WI38 (cell line): ENCODE data around the gene PFKL.

ENCODE experiments used
- H3K4me3 ChIP-seq: 2 replicates; pipeline ENCODE4 v1.5.1; 2011; ENCODE audit warnings: low read depth, mild to moderate bottlenecking, control low read depth, low read length
- TF ChIP-seq, protein P1 (sequence below): IDR thresholded peaks from 2 replicates; pipeline ENCODE4 v1.5.1; 2012; ENCODE audit warnings: low read depth, mild to moderate bottlenecking, control low read depth, low read length

The PFKL gene

GRCh38 chr21:44286716-44287632 is 12.9 kb upstream of the PFKL start:
- TF ChIP-seq, protein P1, sequence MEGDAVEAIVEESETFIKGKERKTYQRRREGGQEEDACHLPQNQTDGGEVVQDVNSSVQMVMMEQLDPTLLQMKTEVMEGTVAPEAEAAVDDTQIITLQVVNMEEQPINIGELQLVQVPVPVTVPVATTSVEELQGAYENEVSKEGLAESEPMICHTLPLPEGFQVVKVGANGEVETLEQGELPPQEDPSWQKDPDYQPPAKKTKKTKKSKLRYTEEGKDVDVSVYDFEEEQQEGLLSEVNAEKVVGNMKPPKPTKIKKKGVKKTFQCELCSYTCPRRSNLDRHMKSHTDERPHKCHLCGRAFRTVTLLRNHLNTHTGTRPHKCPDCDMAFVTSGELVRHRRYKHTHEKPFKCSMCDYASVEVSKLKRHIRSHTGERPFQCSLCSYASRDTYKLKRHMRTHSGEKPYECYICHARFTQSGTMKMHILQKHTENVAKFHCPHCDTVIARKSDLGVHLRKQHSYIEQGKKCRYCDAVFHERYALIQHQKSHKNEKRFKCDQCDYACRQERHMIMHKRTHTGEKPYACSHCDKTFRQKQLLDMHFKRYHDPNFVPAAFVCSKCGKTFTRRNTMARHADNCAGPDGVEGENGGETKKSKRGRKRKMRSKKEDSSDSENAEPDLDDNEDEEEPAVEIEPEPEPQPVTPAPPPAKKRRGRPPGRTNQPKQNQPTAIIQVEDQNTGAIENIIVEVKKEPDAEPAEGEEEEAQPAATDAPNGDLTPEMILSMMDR = no peak
- H3K4me3 ChIP-seq = no peak overlapping the region

DNA sequence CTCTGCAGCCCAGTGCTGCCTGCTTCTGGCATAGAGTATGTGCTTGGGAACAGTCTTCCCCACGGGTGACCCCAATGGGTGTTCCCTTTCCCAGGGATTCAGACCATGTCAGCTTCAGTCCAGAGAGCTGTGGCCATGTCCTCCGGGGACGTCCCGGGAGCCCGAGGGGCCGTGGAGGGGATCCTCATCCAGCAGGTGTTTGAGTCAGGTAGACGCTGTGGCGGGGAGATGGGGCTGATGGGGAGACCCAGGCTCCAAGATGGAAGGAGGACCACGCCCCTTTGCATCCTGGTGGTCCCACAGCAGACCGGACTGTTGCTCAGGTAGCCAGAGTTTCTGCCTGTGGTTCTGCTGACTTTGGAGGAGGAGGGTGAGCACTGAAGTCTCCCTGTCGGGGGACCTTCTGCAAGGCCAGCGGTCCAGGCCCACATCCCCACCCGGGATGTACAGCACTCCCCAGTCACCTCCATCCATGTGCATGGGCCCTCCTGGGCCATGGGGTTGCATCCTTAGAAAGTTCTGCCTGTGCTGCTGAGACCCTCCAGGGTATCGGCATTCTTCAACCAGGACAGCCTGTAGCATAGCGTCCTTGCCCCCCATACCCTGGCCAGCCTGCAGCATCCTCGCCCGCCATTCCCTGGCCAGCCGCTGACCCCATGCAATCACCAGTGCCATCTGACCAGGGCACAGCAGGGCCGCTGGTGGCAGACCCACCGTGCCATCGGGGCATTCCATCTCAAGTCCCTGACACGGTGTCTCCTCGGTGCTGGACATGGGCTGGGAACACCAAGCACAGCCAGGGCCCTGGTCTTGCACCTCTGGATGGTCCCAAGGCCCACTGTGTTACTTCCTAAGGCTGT is 11.4 kb upstream of the PFKL start:
- TF ChIP-seq, protein P1 = no peak
- H3K4me3 ChIP-seq = no peak overlapping the region

DNA sequence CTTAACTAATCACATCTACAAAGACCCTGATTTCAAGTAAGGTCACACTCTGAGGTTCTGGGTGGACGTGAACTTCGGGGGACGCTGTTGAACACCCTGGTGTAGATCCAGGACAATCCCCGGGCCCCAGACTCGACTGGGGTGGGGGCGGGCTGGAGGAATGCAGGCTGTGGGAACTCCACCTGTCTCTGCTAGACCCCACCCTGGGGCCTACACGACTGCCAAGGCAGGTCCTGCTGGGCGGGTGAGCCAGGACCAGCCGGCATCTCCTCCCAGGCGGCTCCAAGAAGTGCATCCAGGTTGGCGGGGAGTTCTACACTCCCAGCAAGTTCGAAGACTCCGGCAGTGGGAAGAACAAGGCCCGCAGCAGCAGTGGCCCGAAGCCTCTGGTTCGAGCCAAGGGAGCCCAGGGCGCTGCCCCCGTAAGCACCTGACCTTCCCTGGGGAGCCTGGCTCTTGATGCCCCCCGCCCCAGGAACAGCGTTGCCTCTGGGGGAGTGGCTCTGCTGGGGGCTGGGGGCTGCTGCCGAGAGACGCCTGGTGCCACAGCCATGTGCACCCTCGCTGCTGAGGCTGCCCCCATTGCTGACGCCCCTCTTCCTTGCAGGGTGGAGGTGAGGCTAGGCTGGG is 10.4 kb upstream of the PFKL start:
- TF ChIP-seq, protein P1 = no peak
- H3K4me3 ChIP-seq = no peak overlapping the region

GRCh38 chr21:44290327-44291077 is 9.4 kb upstream of the PFKL start:
- H3K4me3 ChIP-seq = no peak overlapping the region
- TF ChIP-seq, protein P1 = no peak

DNA sequence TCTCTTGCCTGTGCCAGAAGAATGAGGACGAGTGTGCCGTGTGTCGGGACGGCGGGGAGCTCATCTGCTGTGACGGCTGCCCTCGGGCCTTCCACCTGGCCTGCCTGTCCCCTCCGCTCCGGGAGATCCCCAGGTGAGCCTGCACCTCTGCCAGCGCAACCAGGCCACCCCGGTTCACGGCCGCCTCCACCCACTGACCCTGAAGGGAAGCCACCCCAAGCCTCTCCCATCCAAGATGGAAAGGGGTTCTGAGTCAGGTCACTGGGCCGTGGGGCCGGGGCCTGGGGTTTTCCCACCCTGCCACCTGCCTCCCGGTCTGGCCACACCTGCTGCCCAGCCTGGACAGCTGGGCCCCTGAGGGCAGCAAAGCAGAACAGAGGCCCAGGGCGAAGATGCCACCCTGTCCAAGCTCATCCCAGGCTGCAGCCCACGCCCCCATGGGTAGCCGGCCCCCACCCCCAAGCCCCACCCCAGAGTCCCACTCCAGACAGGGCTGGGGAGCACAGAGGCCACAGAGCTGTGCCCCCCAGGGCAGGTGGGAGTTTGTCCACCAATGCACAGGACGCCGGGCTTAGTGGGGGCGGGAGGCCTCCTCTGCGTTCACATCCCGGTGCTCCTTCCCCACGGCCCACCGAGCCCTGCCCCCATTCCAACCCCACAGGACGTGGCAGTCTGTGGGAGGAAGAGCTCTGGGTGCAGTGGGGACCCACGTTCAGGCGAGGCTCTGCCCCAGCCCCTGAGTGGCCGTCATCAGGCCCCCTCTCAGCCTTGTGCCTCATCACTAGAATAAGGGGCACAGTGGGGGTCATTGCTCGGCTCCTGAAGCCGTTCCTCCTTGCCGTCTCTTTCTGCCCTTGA is 8.5 kb upstream of the PFKL start:
- TF ChIP-seq, protein P1 = no peak
- H3K4me3 ChIP-seq = no peak overlapping the region
